Measurements from ENCODE around the gene FGD5. TPM values are rescaled to one million over a fixed set of nuclear protein-coding genes. Genes with fewer than 3 reads are reported as not detected.

FGD5 gene
- total RNA-seq, 2 experiments from 2014 or later: 0.31 to 0.32 TPM

DNA sequence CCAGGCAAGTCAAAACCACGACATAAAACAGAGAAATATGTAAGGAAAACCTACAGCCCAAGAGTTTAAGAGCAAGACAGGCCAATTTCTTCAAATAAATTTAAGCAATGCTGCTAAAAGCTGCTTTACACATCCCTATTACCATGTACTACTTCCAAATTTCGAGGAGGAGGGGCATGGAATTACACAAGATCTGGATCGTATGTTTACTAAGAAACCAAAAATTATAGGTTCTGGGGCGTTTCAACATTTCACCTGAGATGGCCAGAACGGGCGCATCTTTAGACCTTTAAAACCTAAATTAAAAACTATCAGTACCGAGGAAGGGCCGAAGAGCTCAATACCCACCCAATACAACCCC, 128.0 kb downstream of the FGD5 start:
- POLR2A ChIA-PET: interaction anchor here (0.6 to 1.5 kb wide), 8 partner anchors 9 to 1530 kb away, joined by 3 to 8 read pairs (median 3); partner anchors contain the start of genes CCDC174, MRPS25 and RBSN
- H3K36me3 Mint-ChIP-seq (ENCODE audit: low read depth): peaks cover 63% of the 10 kb centered on the region
- H3K27ac Mint-ChIP-seq: peak overlapping the region; percentile 88
- CTCF ChIA-PET: interaction anchor here (1.0 kb wide), 1 partner anchor 12 kb away, joined by 3 read pairs; no protein-coding TSS in a partner anchor
- no peaks in the 10 kb centered on the region for H3K9me3 Mint-ChIP-seq (ENCODE audit: insufficient read depth)
- peak overlapping the region; percentile 96 for H3K4me3 Mint-ChIP-seq
- H3K27me3 Mint-ChIP-seq (ENCODE audit: low read depth): no peaks in the 10 kb centered on the region
- ATAC-seq: no peak
- DNase-seq: no peak
- H3K4me1 Mint-ChIP-seq (ENCODE audit: low read depth): peaks cover 47% of the 10 kb centered on the region

DNA sequence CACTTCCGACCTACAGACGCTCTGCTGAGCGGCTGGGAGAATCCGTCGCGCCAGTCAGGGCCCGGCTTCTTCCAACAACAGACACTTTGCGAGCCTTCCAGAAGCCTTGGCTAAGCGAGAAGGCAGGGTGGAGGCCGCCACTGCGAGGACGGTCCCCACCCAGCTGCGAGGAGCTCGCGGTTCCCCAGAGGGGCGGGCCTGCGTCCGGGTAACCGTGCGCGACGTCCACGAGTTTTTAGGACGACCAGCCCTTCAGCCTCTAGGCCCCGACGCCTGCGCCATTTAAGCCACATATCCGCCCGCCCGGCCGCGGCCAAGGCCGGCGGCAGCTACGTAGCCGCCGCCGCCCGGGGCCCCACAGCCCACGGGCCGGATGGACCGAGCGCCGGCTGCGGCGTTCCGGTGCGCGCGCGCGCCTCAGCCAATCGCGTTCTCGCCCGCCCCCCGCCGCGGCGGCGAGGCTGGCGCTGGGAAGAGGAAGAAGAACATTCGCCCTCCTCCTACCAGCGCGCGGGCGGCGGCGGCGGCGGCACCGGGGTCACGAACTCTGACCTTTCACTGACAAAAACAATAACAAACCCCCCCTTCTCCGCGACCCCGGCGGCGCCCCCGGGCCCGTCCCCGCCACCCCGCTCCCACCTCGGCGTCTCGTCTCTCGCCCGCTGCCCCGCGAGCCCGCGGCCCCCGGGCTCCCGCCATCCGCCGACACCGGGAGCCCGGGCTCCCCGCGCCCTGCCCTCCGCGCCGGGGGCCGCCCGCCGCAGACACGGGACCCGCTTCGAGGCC, 128.5 kb downstream of the FGD5 start, which contains the start of gene NR2C2:
Gene NR2C2 (plus strand): TSS at position 484 of the 786 bp plus-strand sequence. CDS start 56,332 bp downstream, outside the sequence.
- H3K36me3 Mint-ChIP-seq (ENCODE audit: low read depth): peaks cover 68% of the 10 kb centered on the region
- peaks cover 47% of the 10 kb centered on the region for H3K4me1 Mint-ChIP-seq (ENCODE audit: low read depth)
- peak within 1 kb of the TSS; percentile 96 for H3K4me3 Mint-ChIP-seq
- POLR2A ChIA-PET: interaction anchor here (0.6 to 1.5 kb wide), 8 partner anchors 9 to 1530 kb away, joined by 3 to 8 read pairs (median 3); partner anchors contain the start of genes CCDC174, MRPS25 and RBSN
- DNase-seq (peak; percentile 89), ATAC-seq (peak; percentile 75)
- no peaks in the 10 kb centered on the region for H3K27me3 Mint-ChIP-seq (ENCODE audit: low read depth)
- H3K9me3 Mint-ChIP-seq (ENCODE audit: insufficient read depth): no peaks in the 10 kb centered on the region
- peak within 1 kb of the TSS; percentile 98 for H3K27ac Mint-ChIP-seq
- CTCF ChIA-PET: interaction anchor here (1.0 kb wide), 1 partner anchor 11 kb away, joined by 3 read pairs; no protein-coding TSS in a partner anchor

DNA sequence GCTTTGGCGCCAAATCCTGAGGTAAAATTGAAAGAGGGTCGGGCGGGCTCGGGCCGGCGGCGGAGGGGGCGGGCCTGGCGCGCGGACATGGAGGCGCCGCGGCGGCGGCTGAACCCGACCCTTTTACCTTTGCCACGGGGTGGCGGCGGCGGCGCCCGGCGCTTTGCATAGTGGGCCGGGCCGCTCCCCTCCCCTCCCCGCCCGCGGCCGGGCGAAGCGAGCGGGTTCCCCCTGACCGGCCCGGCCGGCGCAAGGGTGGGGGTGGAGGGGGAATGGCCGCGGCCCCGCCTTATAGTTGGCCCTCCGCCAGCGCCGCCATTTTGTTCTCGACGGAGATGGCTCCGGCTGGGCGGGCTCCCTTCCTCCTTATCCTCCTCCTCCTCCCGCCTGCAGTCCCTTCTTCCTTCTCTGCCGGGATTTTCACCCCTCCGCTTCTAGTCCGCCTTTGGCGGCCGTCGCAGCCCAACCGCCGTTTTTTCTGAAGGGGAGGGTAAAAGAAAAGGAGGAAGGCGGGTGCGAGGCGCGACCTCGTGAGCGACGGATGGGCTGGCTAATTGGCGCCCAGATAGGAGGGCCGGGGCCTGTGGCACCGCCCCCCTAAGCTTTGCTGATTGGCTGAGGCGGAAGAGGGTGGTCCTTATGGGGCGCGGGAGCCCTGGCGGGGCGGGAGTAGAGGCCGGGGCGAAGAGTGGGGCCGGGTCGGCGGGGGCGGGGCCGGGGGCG, 129.3 kb downstream of the FGD5 start:
- Mint-ChIP-seq H3K27me3 (ENCODE audit: low read depth) (no peaks in the 10 kb centered on the region), H3K36me3 (ENCODE audit: low read depth) (peaks cover 68% of the 10 kb centered on the region), H3K4me3 (peak overlapping the region; percentile 92), H3K27ac (peak overlapping the region; percentile 98), H3K4me1 (ENCODE audit: low read depth) (peaks cover 49% of the 10 kb centered on the region), H3K9me3 (ENCODE audit: insufficient read depth) (no peaks in the 10 kb centered on the region)
- ChIA-PET CTCF (interaction anchor here (1.0 to 1.5 kb wide), 2 partner anchors 11 to 32 kb away, joined by 3 to 4 read pairs; no protein-coding TSS in a partner anchor), POLR2A (interaction anchor here (0.6 to 1.5 kb wide), 10 partner anchors 9 to 323 kb away, joined by 3 to 8 read pairs (median 4); partner anchors contain the start of genes CCDC174, MRPS25 and RBSN)
- DNase-seq (peak; percentile 96), ATAC-seq (peak; percentile 95)

DNA sequence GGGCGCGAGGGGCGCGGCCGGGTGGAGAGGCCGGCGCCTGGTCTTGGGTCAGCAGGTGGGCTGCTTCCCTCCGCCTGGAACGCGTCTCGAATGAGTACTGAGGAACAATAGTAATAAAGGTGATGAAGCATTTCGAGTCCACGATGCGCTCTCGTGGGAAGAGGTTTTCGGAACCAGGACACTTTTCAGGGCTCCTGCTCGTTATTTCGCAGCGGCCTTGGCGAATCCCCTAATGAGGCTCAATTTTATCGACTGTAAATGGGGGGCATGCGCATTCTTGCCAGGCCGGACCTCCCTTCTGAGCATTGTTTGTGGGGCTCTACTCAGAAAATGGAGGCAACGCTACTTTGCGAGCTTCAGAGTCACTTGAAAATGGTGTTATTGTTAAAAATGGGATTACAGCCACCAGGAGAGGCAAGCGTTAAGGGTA, 129.9 kb downstream of the FGD5 start:
- Mint-ChIP-seq H3K4me1 (ENCODE audit: low read depth) (peaks cover 46% of the 10 kb centered on the region), H3K27me3 (ENCODE audit: low read depth) (no peaks in the 10 kb centered on the region), H3K4me3 (peak overlapping the region; percentile 92), H3K36me3 (ENCODE audit: low read depth) (peaks cover 62% of the 10 kb centered on the region), H3K27ac (peak overlapping the region; percentile 98), H3K9me3 (ENCODE audit: insufficient read depth) (no peaks in the 10 kb centered on the region)
- no peak for ATAC-seq
- ChIA-PET CTCF (interaction anchor here (1.0 to 1.6 kb wide), 3 partner anchors 10 to 31 kb away, joined by 3 to 4 read pairs (median 3); no protein-coding TSS in a partner anchor), POLR2A (interaction anchor here (0.6 to 1.5 kb wide), 9 partner anchors 8 to 322 kb away, joined by 3 to 7 read pairs (median 3); partner anchors contain the start of genes CCDC174, MRPS25 and RBSN)
- no peak for DNase-seq

DNA sequence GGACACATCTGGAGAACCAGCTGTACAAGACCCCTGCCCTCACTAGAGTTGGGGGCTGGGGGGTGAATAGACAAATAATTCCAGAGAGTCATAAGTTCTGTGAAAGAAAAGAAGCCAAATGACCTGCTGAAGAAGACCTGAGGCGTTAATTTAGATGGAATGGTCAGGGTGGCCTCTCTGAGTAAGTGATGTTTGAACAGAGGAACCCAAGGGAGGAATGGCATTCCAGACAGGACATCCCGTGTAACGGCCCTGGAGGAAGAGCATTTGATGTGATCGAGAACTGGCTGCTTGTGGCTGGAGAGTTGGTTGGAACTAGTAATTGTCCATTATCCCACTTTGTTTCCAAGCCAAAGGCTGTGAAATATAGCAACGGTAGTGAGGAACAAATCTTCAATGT, 130.4 kb downstream of the FGD5 start:
- DNase-seq (no peak), ATAC-seq (no peak)
- peak overlapping the region; percentile 92 for H3K4me3 Mint-ChIP-seq
- ChIA-PET CTCF (interaction anchor here (1.5 to 1.6 kb wide), 2 partner anchors 10 to 15 kb away, joined by 3 to 4 read pairs; no protein-coding TSS in a partner anchor), POLR2A (interaction anchor here (0.7 to 1.5 kb wide), 6 partner anchors 8 to 298 kb away, joined by 3 to 7 read pairs (median 4); partner anchors contain the start of genes CCDC174, MRPS25 and RBSN)
- peaks cover 41% of the 10 kb centered on the region for H3K4me1 Mint-ChIP-seq (ENCODE audit: low read depth)
- no peaks in the 10 kb centered on the region for H3K9me3 Mint-ChIP-seq (ENCODE audit: insufficient read depth)
- H3K27ac Mint-ChIP-seq: peak overlapping the region; percentile 98
- H3K36me3 Mint-ChIP-seq (ENCODE audit: low read depth): peaks cover 57% of the 10 kb centered on the region
- H3K27me3 Mint-ChIP-seq (ENCODE audit: low read depth): no peaks in the 10 kb centered on the region

DNA sequence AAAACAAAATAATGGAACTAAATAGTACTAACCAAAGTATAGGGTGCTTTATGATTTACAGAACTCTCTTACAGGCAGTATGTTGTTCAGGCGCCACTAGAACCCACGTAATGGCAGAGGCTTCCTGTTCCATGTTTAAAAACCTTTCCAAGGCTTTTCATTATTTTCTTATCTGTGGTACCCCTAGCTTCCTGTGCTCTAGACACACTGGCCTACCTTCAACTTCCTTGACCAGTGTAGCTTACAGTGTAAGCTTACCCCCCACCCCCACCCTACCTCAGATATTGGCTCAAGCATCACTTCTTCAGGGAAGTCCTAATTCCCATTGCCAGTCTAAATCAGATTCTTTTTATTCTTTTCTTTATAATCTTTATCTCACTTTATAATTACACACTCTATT, 131.5 kb downstream of the FGD5 start:
- Mint-ChIP-seq H3K9me3 (ENCODE audit: insufficient read depth) (no peaks in the 10 kb centered on the region), H3K4me3 (no peak overlapping the region), H3K4me1 (ENCODE audit: low read depth) (peaks cover 39% of the 10 kb centered on the region), H3K27ac (no peak overlapping the region), H3K27me3 (ENCODE audit: low read depth) (no peaks in the 10 kb centered on the region), H3K36me3 (ENCODE audit: low read depth) (peaks cover 47% of the 10 kb centered on the region)
- DNase-seq: no peak
- POLR2A ChIA-PET: interaction anchor here (1.5 kb wide), 1 partner anchor 299 kb away, joined by 3 read pairs; the partner anchor contains the start of gene CCDC174
- CTCF ChIA-PET: interaction anchor here (1.6 kb wide), 1 partner anchor 14 kb away, joined by 3 read pairs; no protein-coding TSS in a partner anchor
- no peak for ATAC-seq

DNA sequence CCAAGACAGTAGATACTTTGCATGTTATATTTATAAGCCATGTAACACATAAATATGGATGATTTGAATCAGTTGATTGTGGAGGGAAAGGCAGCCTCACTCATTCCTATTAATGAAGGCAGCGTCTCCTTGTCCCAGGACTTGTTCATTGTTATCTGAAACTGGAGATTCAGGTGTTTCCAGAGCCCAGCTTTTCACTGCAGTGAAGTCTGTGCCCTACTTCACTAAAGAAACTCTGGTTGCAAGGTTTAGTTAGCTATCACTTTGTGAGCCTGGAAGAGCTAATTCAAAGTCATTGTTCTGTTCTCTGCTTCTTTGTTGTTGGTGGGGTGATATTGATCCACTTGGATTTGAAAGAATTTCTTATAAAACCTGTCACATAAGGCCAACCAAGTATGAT, 138.4 kb downstream of the FGD5 start:
- Mint-ChIP-seq H3K4me3 (no peak overlapping the region), H3K36me3 (ENCODE audit: low read depth) (peaks cover 24% of the 10 kb centered on the region), H3K27ac (no peak overlapping the region), H3K4me1 (ENCODE audit: low read depth) (peaks cover 45% of the 10 kb centered on the region), H3K27me3 (ENCODE audit: low read depth) (no peaks in the 10 kb centered on the region), H3K9me3 (ENCODE audit: insufficient read depth) (no peaks in the 10 kb centered on the region)
- DNase-seq: no peak
- no peak for ATAC-seq
- ChIA-PET CTCF (interaction anchor here (1.8 kb wide), 1 partner anchor 36 kb away, joined by 4 read pairs; no protein-coding TSS in a partner anchor), POLR2A (interaction anchor here (1.4 kb wide), 1 partner anchor 9 kb away, joined by 7 read pairs; no protein-coding TSS in a partner anchor)

DNA sequence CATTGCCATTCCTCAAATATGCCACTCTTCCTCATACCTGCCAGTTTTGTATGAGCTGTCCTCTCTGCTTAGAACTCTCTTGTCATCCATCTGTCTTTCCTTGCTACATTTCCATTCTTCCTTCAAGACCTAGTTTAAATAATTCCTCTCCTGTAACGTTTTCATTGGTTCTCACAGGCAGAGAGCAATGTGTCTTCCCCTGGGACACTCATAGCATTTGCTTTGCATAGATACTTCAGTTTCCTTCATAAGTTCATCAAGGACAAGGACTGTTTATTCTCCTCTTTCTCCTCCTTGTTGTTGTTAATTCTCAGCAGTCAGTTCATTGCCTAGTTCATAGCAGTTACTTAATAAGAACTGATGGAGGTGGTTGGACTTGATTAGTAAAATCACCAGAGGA, 139.2 kb downstream of the FGD5 start:
- ATAC-seq (no peak), DNase-seq (no peak)
- Mint-ChIP-seq H3K27me3 (ENCODE audit: low read depth) (no peaks in the 10 kb centered on the region), H3K4me1 (ENCODE audit: low read depth) (peaks cover 44% of the 10 kb centered on the region), H3K27ac (peak overlapping the region; percentile 1), H3K4me3 (no peak overlapping the region), H3K9me3 (ENCODE audit: insufficient read depth) (no peaks in the 10 kb centered on the region), H3K36me3 (ENCODE audit: low read depth) (peaks cover 22% of the 10 kb centered on the region)
- POLR2A ChIA-PET: no interaction called here
- CTCF ChIA-PET: interaction anchor here (1.1 kb wide), 1 partner anchor 11 kb away, joined by 3 read pairs; no protein-coding TSS in a partner anchor

DNA sequence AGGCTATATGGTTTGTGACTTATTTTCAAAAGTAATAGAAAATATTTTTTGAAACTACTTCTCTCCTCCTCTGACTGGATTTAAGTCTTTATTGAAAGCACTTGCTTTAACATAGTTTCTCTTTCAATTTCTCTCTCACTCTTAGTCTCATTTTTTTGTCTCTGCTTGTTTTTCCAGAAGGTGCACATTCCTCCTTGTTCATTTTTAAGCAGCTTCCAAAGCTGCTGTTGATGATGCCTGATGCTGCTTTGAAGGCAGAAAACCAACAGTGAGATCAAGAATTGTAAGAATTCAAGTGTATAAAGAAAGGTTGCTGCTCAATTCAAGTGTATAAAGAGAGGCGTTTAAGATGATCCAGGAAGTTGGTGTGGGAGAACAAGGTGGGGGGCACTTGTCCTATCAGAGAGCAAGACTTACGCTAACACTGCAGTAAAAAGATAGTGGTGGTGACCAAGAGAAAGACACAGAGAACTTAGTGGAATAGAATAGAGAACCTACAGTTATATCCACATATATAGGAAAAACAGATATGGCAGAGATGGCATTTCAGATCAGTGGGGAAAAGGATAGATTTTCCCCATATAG, 140.7 kb downstream of the FGD5 start:
- H3K27ac Mint-ChIP-seq: peak overlapping the region; percentile 87
- H3K4me3 Mint-ChIP-seq: peak overlapping the region; percentile 75
- peaks cover 23% of the 10 kb centered on the region for H3K36me3 Mint-ChIP-seq (ENCODE audit: low read depth)
- CTCF ChIA-PET: interaction anchor here (1.0 to 1.3 kb wide), 2 partner anchors 11 to 23 kb away, joined by 3 to 4 read pairs; no protein-coding TSS in a partner anchor
- no peaks in the 10 kb centered on the region for H3K27me3 Mint-ChIP-seq (ENCODE audit: low read depth)
- peak; percentile 74 for ATAC-seq
- no peaks in the 10 kb centered on the region for H3K9me3 Mint-ChIP-seq (ENCODE audit: insufficient read depth)
- peaks cover 46% of the 10 kb centered on the region for H3K4me1 Mint-ChIP-seq (ENCODE audit: low read depth)
- DNase-seq: peak; percentile 26
- POLR2A ChIA-PET: interaction anchor here (1.0 kb wide), 1 partner anchor 13 kb away, joined by 3 read pairs; no protein-coding TSS in a partner anchor

DNA sequence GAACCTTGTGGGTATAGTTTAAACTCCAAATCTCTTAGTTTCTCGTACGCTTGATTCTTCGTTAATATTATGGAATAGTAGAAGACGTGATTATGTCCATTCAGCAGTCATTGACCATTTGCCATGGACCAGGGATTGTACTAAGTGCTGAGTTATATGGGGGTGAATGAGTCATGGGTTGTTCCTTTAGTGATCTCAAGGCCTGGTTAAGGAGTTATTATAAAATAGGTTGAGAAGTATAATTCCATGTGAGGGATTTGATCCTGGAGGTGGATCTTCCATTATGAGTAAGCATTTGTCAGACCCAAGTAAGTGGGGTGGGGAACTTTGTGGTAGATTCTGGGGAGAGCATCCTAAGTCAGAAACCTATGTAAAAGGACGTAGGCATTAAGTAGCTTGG, 144.0 kb downstream of the FGD5 start:
- Mint-ChIP-seq H3K9me3 (ENCODE audit: insufficient read depth) (peaks cover 7% of the 10 kb centered on the region), H3K4me1 (ENCODE audit: low read depth) (peaks cover 26% of the 10 kb centered on the region), H3K4me3 (no peak overlapping the region), H3K27ac (no peak overlapping the region), H3K36me3 (ENCODE audit: low read depth) (peaks cover 31% of the 10 kb centered on the region), H3K27me3 (ENCODE audit: low read depth) (no peaks in the 10 kb centered on the region)
- ChIA-PET POLR2A (no interaction called here), CTCF (no interaction called here)
- no peak for ATAC-seq
- no peak for DNase-seq

DNA sequence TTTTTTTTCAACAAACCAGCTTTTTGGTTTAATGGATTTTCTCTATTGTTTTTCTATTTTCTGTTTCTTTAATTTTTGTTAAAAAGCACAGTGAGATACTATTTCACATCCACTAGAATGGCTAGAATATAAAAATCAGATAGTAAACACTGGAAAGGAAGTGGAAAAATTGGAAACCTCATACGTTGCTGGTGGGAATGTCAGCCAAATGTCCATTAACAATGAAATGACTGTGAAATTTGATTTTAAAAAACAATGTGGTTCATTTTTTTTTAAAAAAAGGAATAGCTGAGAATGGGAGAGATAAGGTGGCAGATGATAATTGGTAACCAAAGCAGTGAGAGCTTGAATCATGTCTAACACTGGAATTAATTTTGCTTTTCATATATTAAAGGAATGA, 148.5 kb downstream of the FGD5 start:
- ChIA-PET CTCF (interaction anchor here (1.3 kb wide), 1 partner anchor 41 kb away, joined by 3 read pairs; no protein-coding TSS in a partner anchor), POLR2A (no interaction called here)

More for the DNA sequence above, 148.5 kb downstream of the FGD5 start:
- H3K36me3 Mint-ChIP-seq (ENCODE audit: low read depth): peaks cover 33% of the 10 kb centered on the region
- DNase-seq (no peak), ATAC-seq (no peak)
- peaks cover 5% of the 10 kb centered on the region for H3K4me1 Mint-ChIP-seq (ENCODE audit: low read depth)
- no peak overlapping the region for H3K4me3 Mint-ChIP-seq
- H3K27ac Mint-ChIP-seq: no peak overlapping the region
- no peaks in the 10 kb centered on the region for H3K27me3 Mint-ChIP-seq (ENCODE audit: low read depth)
- H3K9me3 Mint-ChIP-seq (ENCODE audit: insufficient read depth): peaks cover 7% of the 10 kb centered on the region

All from activated CD8-positive, alpha-beta T cell treated with anti-CD3 and anti-CD28 coated beads, Interleukin-2, amount 10 ng/mL, durations not matched to agents 7 days and 5 days (primary cell).